K562 (cell line): ENCODE data around the gene STUB1. TPM values are rescaled to one million over a fixed set of nuclear protein-coding genes. Genes with fewer than 3 reads are reported as not detected.

Source experiments
- ATF1 ChIP-seq, 2 experiments: fragments of 450-650 bp in 1 of 2; IDR thresholded peaks; 2 replicates each; pipeline ENCODE4 v1.6.1; 2016; ENCODE audit warnings: missing compliant biosample characterization in 1 of 2, missing genetic modification characterization in 1 of 2
- BRD9 ChIP-seq: fragments of 450-650 bp; IDR thresholded peaks from 2 replicates; pipeline ENCODE4 v1.6.1; 2018; ENCODE audit warnings: low read depth; ENCODE audit not compliant: partially characterized antibody
- CHD1 ChIP-seq: fragments of 200-600 bp; sonication (generic); IDR thresholded peaks from one replicate; pipeline ENCODE4 v1.6.1; 2012; ENCODE audit warnings: mild to moderate bottlenecking, moderate library complexity, low read length, inconsistent platforms
- EP400 ChIP-seq: fragments of 450-650 bp; IDR thresholded peaks from 2 replicates; pipeline ENCODE4 v1.6.1; 2017; ENCODE audit warnings: antibody characterized with exemption, mild to moderate bottlenecking, moderate library complexity
- KDM5B ChIP-seq: fragments of 200-600 bp; sonication (generic); IDR thresholded peaks from 2 replicates; pipeline ENCODE4 v1.6.1; 2012; ENCODE audit warnings: low read depth, mild to moderate bottlenecking, moderate library complexity, low read length, control low read depth, inconsistent platforms; ENCODE audit not compliant: insufficient replicate concordance
- MAZ ChIP-seq, 2 experiments: fragments of 450-650 bp in 1 of 2; sonication (generic) in 1 of 2; formaldehyde crosslinking; IDR thresholded peaks in 1 of 2; conservative IDR thresholded peaks in 1 of 2; 2 replicates each; pipeline versions ENCODE4 v1.4.0 to v1.5.0; 2020; ENCODE audit warnings: mild to moderate bottlenecking in 1 of 2, missing genetic modification reagents in 1 of 2
- MYC ChIP-seq, 2 experiments: fragments of 250-450 bp in 1 of 2; sonication (Bioruptor Pico) in 1 of 2; IDR thresholded peaks; 2 replicates each; pipeline versions ENCODE4 v1.5.1 to v1.6.1; 2012 to 2021; ENCODE audit warnings: low read depth in 2 of 2, borderline replicate concordance in 1 of 2, improper control_type of control experiment in 1 of 2, low read length in 1 of 2, mild to moderate bottlenecking in 1 of 2, moderate library complexity in 1 of 2
- POLR2AphosphoS2 ChIP-seq: IDR thresholded peaks from 2 replicates; pipeline ENCODE4 v1.6.1; 2012; ENCODE audit warnings: low read length, improper control_type of control experiment
- SMARCB1 ChIP-seq: IDR thresholded peaks from 2 replicates; pipeline ENCODE4 v1.6.1; 2011; ENCODE audit warnings: improper control_type of control experiment, low read depth; ENCODE audit not compliant: insufficient read length
- SP1 ChIP-seq: sonication (generic); formaldehyde crosslinking; IDR thresholded peaks from 2 replicates; pipeline ENCODE4 v1.8.1; 2022; ENCODE audit warnings: mild to moderate bottlenecking, missing genetic modification reagents
- WHSC1 ChIP-seq: IDR thresholded peaks from one replicate; pipeline ENCODE4 v1.6.1; 2012; ENCODE audit warnings: low read length, control low read depth, inconsistent platforms
- YY1 ChIP-seq, 3 experiments: IDR thresholded peaks; 2 replicates each; pipeline ENCODE4 v1.6.1; 2011; ENCODE audit warnings: low read length in 2 of 3, mild to moderate bottlenecking in 2 of 3, moderate library complexity in 2 of 3, borderline replicate concordance in 1 of 3, control low read depth in 1 of 3, low read depth in 1 of 3; ENCODE audit not compliant: insufficient read depth in 3 of 3, insufficient replicate concordance in 2 of 3, control insufficient read depth in 1 of 3, insufficient read length in 1 of 3; ENCODE audit errors: extremely low read depth in 1 of 3
- ZC3H4 ChIP-seq: sonication (generic); formaldehyde crosslinking; IDR thresholded peaks from 2 replicates; pipeline ENCODE4 v1.9.0; 2021; ENCODE audit warnings: missing genetic modification reagents, borderline replicate concordance
- ZNF24 ChIP-seq: fragments of 450-650 bp; IDR thresholded peaks from 2 replicates; pipeline ENCODE4 v1.6.1; 2016
- polyA plus RNA-seq, 8 experiments: library from polyadenylated mRNA; depleted of rRNA in 4 of 8; stranded (reverse) in 5 of 8; unstranded in 3 of 8; fragments of >200 nt; fragmentation: Nextera tagmentation in 2 of 8; fragmentation: Illumina TruSeq in 1 of 8; extraction: Ambion mirVana in 2 of 8; extraction: Trizol in 1 of 8; gene quantifications; 2 replicates each; pipeline versions ENCODE4 v1.2.1 to v1.2.3, GENCODE V29; 2011 to 2014; ENCODE audit warnings: inconsistent platforms in 1 of 8, missing spikeins in 1 of 8
- total RNA-seq, 7 experiments: library from RNA; depleted of rRNA in 6 of 7; stranded (reverse); fragments of >200 nt in 6 of 7; fragmentation: Illumina TruSeq in 2 of 7; extraction: Trizol in 2 of 7; gene quantifications; 2 replicates each; pipeline versions ENCODE4 v1.2.1 to v1.2.3, GENCODE V29; 2011 to 2021; ENCODE audit warnings: low replicate concordance in 1 of 7
- TF ChIP-seq, protein P1 (sequence below): sonication (generic); formaldehyde crosslinking; IDR thresholded peaks from 2 replicates; pipeline ENCODE4 v1.8.0; 2022; ENCODE audit warnings: mild to moderate bottlenecking, low read depth, missing genetic modification reagents
- TF ChIP-seq, protein P2 (sequence below): fragments of 250-450 bp; sonication (Bioruptor Pico); IDR thresholded peaks from 2 replicates; pipeline ENCODE4 v1.4.0; 2020
- TF ChIP-seq, protein P3 (sequence below): fragments of 200-800 bp; sonication (Bioruptor generic); IDR thresholded peaks from 2 replicates; pipeline ENCODE4 v1.6.1; 2017; ENCODE audit warnings: missing genetic modification characterization, missing compliant biosample characterization

The STUB1 gene
- total and polyA plus RNA-seq, 9 of the 15 experiments (the other 6 are each of a cell fraction or from before 2014, with no cell fraction given), result 10.6 to 251 (median 152) TPM

DNA sequence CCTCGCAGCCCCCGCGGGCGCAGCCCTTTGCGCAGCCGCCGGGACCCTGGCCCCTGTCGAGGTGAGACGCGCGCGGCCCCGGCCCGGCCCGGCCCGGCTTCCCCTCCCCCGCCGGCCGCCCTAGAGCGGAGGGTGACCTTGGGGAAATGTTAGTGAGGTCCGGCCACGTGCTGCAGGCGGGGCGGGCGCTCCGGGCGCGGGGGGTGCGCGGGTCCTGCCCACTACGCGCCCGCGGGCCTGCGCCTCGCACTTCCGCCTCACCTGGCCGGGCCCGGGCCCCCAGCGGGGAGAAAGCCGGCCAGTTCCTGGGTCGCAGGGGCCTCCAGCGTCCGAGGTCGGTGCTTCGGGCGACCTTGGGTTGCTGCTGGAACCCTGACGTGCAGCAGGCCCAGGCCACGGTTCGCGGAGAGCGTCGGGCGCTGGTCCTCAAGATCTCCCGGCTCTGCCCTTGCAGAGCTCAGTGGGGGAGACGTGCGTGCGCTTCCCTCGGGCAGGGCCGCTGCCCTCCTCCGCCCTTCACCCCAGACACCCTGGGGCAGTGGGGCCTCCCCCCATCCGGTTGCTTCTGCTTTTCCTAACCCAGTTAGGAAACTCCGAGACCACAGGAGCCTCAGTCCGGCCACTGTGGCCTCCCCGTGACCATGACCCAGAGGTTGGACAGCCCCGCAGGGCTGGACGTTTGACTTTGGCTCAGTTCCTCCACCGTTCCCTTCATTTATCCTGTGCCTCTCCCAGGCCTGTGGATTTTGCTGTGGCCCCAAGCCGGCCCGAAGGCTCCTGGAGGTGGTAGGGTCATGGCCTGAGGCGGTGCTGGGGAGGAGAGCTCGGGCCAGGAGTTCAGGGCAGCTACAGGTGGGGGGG lies 37.8 kb upstream of the STUB1 start (continued):
- TF ChIP-seq, protein P1, sequence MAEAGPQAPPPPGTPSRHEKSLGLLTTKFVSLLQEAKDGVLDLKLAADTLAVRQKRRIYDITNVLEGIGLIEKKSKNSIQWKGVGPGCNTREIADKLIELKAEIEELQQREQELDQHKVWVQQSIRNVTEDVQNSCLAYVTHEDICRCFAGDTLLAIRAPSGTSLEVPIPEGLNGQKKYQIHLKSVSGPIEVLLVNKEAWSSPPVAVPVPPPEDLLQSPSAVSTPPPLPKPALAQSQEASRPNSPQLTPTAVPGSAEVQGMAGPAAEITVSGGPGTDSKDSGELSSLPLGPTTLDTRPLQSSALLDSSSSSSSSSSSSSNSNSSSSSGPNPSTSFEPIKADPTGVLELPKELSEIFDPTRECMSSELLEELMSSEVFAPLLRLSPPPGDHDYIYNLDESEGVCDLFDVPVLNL, result 0 out of 2 replicates have a peak, but pooled peaks have one; percentile 30
- TF ChIP-seq SP1 (CRISPR knock-in tag) (peak; percentile 49; the same call in 1 of the 2 replicates), YY1 (IDR thresholded peaks at IDR 0.05; ENCODE audit: borderline replicate concordance in 1 of 3, control insufficient read depth in 1 of 3, extremely low read depth in 1 of 3, insufficient read depth in 3 of 3, insufficient read length in 1 of 3, insufficient replicate concordance in 2 of 3, low read depth in 1 of 3, low read length in 2 of 3) (no peak), POLR2AphosphoS2 (no peak), CHD1 (peak; percentile 72), ZNF24 (no peak), KDM5B (peak; percentile 50), EP400 (peak; percentile 41; the same call in 1 of the 2 replicates), ATF1 (CRISPR knock-in tag; IDR thresholded peaks at IDR 0.05) (no peak), ATF1 (tag; IDR thresholded peaks at IDR 0.05) (0 out of 2 replicates have a peak, but pooled peaks have one; percentile 40), WHSC1 (no peak), MYC (IDR thresholded peaks at IDR 0.05; ENCODE audit: low read depth, low read length) (peak; percentile 88), MYC (CRISPR knock-in tag; IDR thresholded peaks at IDR 0.05; ENCODE audit: borderline replicate concordance, low read depth) (no peak), MAZ (CRISPR knock-in tag; conservative IDR thresholded peaks at IDR 0.05 in 1 of 2, IDR thresholded peaks at IDR 0.05 in 1 of 2) (no peak; a peak in 2 of 4 replicates), ZC3H4 (peak; percentile 18; the same call in 1 of the 2 replicates), SMARCB1 (no peak), BRD9 (no peak)
- TF ChIP-seq, protein P2, sequence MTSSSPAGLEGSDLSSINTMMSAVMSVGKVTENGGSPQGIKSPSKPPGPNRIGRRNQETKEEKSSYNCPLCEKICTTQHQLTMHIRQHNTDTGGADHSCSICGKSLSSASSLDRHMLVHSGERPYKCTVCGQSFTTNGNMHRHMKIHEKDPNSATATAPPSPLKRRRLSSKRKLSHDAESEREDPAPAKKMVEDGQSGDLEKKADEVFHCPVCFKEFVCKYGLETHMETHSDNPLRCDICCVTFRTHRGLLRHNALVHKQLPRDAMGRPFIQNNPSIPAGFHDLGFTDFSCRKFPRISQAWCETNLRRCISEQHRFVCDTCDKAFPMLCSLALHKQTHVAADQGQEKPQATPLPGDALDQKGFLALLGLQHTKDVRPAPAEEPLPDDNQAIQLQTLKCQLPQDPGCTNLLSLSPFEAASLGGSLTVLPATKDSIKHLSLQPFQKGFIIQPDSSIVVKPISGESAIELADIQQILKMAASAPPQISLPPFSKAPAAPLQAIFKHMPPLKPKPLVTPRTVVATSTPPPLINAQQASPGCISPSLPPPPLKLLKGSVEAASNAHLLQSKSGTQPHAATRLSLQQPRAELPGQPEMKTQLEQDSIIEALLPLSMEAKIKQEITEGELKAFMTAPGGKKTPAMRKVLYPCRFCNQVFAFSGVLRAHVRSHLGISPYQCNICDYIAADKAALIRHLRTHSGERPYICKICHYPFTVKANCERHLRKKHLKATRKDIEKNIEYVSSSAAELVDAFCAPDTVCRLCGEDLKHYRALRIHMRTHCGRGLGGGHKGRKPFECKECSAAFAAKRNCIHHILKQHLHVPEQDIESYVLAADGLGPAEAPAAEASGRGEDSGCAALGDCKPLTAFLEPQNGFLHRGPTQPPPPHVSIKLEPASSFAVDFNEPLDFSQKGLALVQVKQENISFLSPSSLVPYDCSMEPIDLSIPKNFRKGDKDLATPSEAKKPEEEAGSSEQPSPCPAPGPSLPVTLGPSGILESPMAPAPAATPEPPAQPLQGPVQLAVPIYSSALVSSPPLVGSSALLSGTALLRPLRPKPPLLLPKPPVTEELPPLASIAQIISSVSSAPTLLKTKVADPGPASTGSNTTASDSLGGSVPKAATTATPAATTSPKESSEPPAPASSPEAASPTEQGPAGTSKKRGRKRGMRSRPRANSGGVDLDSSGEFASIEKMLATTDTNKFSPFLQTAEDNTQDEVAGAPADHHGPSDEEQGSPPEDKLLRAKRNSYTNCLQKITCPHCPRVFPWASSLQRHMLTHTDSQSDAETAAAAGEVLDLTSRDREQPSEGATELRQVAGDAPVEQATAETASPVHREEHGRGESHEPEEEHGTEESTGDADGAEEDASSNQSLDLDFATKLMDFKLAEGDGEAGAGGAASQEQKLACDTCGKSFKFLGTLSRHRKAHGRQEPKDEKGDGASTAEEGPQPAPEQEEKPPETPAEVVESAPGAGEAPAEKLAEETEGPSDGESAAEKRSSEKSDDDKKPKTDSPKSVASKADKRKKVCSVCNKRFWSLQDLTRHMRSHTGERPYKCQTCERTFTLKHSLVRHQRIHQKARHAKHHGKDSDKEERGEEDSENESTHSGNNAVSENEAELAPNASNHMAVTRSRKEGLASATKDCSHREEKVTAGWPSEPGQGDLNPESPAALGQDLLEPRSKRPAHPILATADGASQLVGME (CRISPR knock-in tag), result no peak
- TF ChIP-seq, protein P3, sequence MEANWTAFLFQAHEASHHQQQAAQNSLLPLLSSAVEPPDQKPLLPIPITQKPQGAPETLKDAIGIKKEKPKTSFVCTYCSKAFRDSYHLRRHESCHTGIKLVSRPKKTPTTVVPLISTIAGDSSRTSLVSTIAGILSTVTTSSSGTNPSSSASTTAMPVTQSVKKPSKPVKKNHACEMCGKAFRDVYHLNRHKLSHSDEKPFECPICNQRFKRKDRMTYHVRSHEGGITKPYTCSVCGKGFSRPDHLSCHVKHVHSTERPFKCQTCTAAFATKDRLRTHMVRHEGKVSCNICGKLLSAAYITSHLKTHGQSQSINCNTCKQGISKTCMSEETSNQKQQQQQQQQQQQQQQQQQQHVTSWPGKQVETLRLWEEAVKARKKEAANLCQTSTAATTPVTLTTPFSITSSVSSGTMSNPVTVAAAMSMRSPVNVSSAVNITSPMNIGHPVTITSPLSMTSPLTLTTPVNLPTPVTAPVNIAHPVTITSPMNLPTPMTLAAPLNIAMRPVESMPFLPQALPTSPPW (CRISPR knock-in tag), result peak; percentile 90
